ENCODE data around the gene ABLIM2.

Gene ABLIM2

GRCh38 chr4:7917669-7918068, 240.9 kb downstream of the ABLIM2 start:
- DNase-seq, result no peak

- DNase-seq, result no peak
Measured at GRCh38 chr4:7915875-7916242, 242.8 kb downstream of the ABLIM2 start.
